ENCODE results near the gene LIPJ.

Gene LIPJ

DNA sequence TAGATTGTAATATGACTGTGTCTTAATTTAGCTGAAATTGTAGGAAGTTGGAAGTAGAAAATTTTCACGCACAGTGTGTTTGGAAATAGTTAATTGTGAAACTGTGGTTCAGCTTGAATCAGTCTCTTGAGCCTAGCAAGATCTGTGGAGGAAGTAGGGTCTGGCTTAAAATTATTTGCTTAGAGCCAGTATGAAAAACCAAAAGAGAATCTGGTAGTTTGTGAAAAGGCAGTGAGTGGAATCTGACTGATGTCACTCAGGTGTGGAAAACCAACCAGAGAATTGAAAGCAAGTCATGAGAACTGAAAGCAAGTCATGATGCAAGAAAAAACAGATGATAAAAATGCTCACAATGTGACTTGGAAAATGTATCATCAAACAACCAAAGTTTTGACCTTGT is 11.5 kb downstream of the LIPJ start:
- peaks cover 2% of the 10 kb centered on the region for H3K9me3 ChIP-seq (ENCODE audit: insufficient read depth, low read length, severe bottlenecking)
- H3K27me3 ChIP-seq (ENCODE audit: insufficient read depth, low read length, poor library complexity): no peaks in the 10 kb centered on the region
- no peaks in the 10 kb centered on the region for H3K79me2 ChIP-seq (ENCODE audit: insufficient read depth, low read length)
- H2AFZ ChIP-seq (ENCODE audit: low read depth, low read length): no peak overlapping the region
- no peaks in the 10 kb centered on the region for H4K20me1 ChIP-seq (ENCODE audit: insufficient read depth, low read length)
- H3K36me3 ChIP-seq (ENCODE audit: insufficient read depth, low read length): no peaks in the 10 kb centered on the region
- TF ChIP-seq, protein P1, sequence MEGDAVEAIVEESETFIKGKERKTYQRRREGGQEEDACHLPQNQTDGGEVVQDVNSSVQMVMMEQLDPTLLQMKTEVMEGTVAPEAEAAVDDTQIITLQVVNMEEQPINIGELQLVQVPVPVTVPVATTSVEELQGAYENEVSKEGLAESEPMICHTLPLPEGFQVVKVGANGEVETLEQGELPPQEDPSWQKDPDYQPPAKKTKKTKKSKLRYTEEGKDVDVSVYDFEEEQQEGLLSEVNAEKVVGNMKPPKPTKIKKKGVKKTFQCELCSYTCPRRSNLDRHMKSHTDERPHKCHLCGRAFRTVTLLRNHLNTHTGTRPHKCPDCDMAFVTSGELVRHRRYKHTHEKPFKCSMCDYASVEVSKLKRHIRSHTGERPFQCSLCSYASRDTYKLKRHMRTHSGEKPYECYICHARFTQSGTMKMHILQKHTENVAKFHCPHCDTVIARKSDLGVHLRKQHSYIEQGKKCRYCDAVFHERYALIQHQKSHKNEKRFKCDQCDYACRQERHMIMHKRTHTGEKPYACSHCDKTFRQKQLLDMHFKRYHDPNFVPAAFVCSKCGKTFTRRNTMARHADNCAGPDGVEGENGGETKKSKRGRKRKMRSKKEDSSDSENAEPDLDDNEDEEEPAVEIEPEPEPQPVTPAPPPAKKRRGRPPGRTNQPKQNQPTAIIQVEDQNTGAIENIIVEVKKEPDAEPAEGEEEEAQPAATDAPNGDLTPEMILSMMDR (IDR thresholded peaks at IDR 0.05; ENCODE audit: borderline replicate concordance, extremely low read depth, low read length, poor library complexity, severe bottlenecking): no peak
- no peak for TF ChIP-seq EZH2 (IDR thresholded peaks at IDR 0.05; ENCODE audit: borderline replicate concordance, low read depth, low read length, severe bottlenecking)
- no peak overlapping the region for H3K4me3 ChIP-seq (ENCODE audit: low read depth in 1 of 2, low read length in 2 of 2)
- H3K27ac ChIP-seq (ENCODE audit: low read length): no peak overlapping the region
- H3K4me2 ChIP-seq (ENCODE audit: insufficient read depth, low read length): no peak overlapping the region
- no peak overlapping the region for H3K9ac ChIP-seq (ENCODE audit: low read depth, low read length)
- H3K4me1 ChIP-seq (ENCODE audit: insufficient read depth, low read length): no peaks in the 10 kb centered on the region
- no peak for DNase-seq
- ATAC-seq (ENCODE audit: insufficient read depth, low read depth): no peak

- no peaks in the 10 kb centered on the region for H3K9me3 ChIP-seq (ENCODE audit: insufficient read depth, low read length, severe bottlenecking)
- H3K4me1 ChIP-seq (ENCODE audit: insufficient read depth, low read length): no peaks in the 10 kb centered on the region
- H3K79me2 ChIP-seq (ENCODE audit: insufficient read depth, low read length): no peaks in the 10 kb centered on the region
- no peak for TF ChIP-seq EZH2 (IDR thresholded peaks at IDR 0.05; ENCODE audit: borderline replicate concordance, low read depth, low read length, severe bottlenecking)
- TF ChIP-seq, protein P1 (IDR thresholded peaks at IDR 0.05; ENCODE audit: borderline replicate concordance, extremely low read depth, low read length, poor library complexity, severe bottlenecking): no peak
- H3K36me3 ChIP-seq (ENCODE audit: insufficient read depth, low read length): no peaks in the 10 kb centered on the region
- no peak overlapping the region for H3K9ac ChIP-seq (ENCODE audit: low read depth, low read length)
- H3K4me2 ChIP-seq (ENCODE audit: insufficient read depth, low read length): no peak overlapping the region
- no peaks in the 10 kb centered on the region for H4K20me1 ChIP-seq (ENCODE audit: insufficient read depth, low read length)
- no peak overlapping the region for H2AFZ ChIP-seq (ENCODE audit: low read depth, low read length)
- DNase-seq (no peak), ATAC-seq (ENCODE audit: insufficient read depth, low read depth) (no peak)
- no peak overlapping the region for H3K4me3 ChIP-seq (ENCODE audit: low read depth in 1 of 2, low read length in 2 of 2)
- H3K27me3 ChIP-seq (ENCODE audit: insufficient read depth, low read length, poor library complexity): no peaks in the 10 kb centered on the region
- no peak overlapping the region for H3K27ac ChIP-seq (ENCODE audit: low read length)
These were observed 21.6 kb downstream of the LIPJ start for GRCh38 chr10:88608052-88608732.

GRCh38 chr10:88608780-88609179 is 22.2 kb downstream of the LIPJ start:
- H2AFZ ChIP-seq (ENCODE audit: low read depth, low read length): no peak overlapping the region
- no peak overlapping the region for H3K9ac ChIP-seq (ENCODE audit: low read depth, low read length)
- H3K27ac ChIP-seq (ENCODE audit: low read length): no peak overlapping the region
- no peaks in the 10 kb centered on the region for H3K79me2 ChIP-seq (ENCODE audit: insufficient read depth, low read length)
- H3K27me3 ChIP-seq (ENCODE audit: insufficient read depth, low read length, poor library complexity): no peaks in the 10 kb centered on the region
- no peak overlapping the region for H3K4me2 ChIP-seq (ENCODE audit: insufficient read depth, low read length)
- no peak for TF ChIP-seq EZH2 (IDR thresholded peaks at IDR 0.05; ENCODE audit: borderline replicate concordance, low read depth, low read length, severe bottlenecking)
- TF ChIP-seq, protein P1 (IDR thresholded peaks at IDR 0.05; ENCODE audit: borderline replicate concordance, extremely low read depth, low read length, poor library complexity, severe bottlenecking): no peak
- H3K4me1 ChIP-seq (ENCODE audit: insufficient read depth, low read length): no peaks in the 10 kb centered on the region
- H4K20me1 ChIP-seq (ENCODE audit: insufficient read depth, low read length): no peaks in the 10 kb centered on the region
- H3K9me3 ChIP-seq (ENCODE audit: insufficient read depth, low read length, severe bottlenecking): no peaks in the 10 kb centered on the region
- no peak for ATAC-seq (ENCODE audit: insufficient read depth, low read depth)
- no peak overlapping the region for H3K4me3 ChIP-seq (ENCODE audit: low read depth in 1 of 2, low read length in 2 of 2)
- H3K36me3 ChIP-seq (ENCODE audit: insufficient read depth, low read length): no peaks in the 10 kb centered on the region
- DNase-seq: no peak

Measured in DND-41 (cell line).